Islet precursor cell (in vitro differentiated cells): Measurements from ENCODE around the gene CTU1.
A peak's percentile ranks its signal among the peaks of the same experiment; 100 is the strongest.

Experiments used
- DNase-seq: peaks from one replicate; pipeline ENCODE4 v3.0.0-alpha.2; 2018

CTU1 gene

GRCh38 chr19:51108066-51108804 is at the start of gene CTU1:
CTU1 (minus strand) TSS chr19:51108409; CDS start chr19:51104569, 3,840 bp downstream.
- DNase-seq = peak; percentile 100

GRCh38 chr19:51157265-51157664 is 49.1 kb upstream of the CTU1 start:
- no peak for DNase-seq

- DNase-seq = peak; percentile 46
These were observed 48.5 kb upstream of the CTU1 start for GRCh38 chr19:51156710-51157109.

GRCh38 chr19:51150627-51151026 is 42.4 kb upstream of the CTU1 start:
- peak; percentile 19 for DNase-seq

- DNase-seq = no peak
These were observed 40.4 kb upstream of the CTU1 start for GRCh38 chr19:51148580-51148979.

- peak; percentile 19 for DNase-seq
These were observed 39.5 kb upstream of the CTU1 start for GRCh38 chr19:51147663-51148062.

GRCh38 chr19:51146751-51147150 is 38.5 kb upstream of the CTU1 start:
- DNase-seq = peak; percentile 29

- DNase-seq = peak; percentile 43
These were observed 37.8 kb upstream of the CTU1 start for GRCh38 chr19:51145916-51146493.

- peak; percentile 38 for DNase-seq
These were observed 36.4 kb upstream of the CTU1 start for GRCh38 chr19:51144482-51145045.

- peak; percentile 31 for DNase-seq
These were observed 35.3 kb upstream of the CTU1 start for GRCh38 chr19:51143486-51143885.

- peak; percentile 11 for DNase-seq
These were observed 34.7 kb upstream of the CTU1 start for GRCh38 chr19:51142809-51143475.

- DNase-seq = peak; percentile 43
These were observed 33.9 kb upstream of the CTU1 start, which contains the start of gene SIGLEC7 for GRCh38 chr19:51142119-51142518. SIGLEC7 (plus strand) TSS chr19:51142301; CDS start chr19:51142370, 69 bp downstream.

- DNase-seq = peak; percentile 22
These were observed 33.0 kb upstream of the CTU1 start for GRCh38 chr19:51141181-51141580.

GRCh38 chr19:51140441-51140840 is 32.2 kb upstream of the CTU1 start:
- peak; percentile 43 for DNase-seq

- DNase-seq = peak; percentile 20
These were observed 31.2 kb upstream of the CTU1 start for GRCh38 chr19:51139299-51140014.

- no peak for DNase-seq
These were observed 30.4 kb upstream of the CTU1 start for GRCh38 chr19:51138549-51138979.

- DNase-seq = no peak
These were observed 29.7 kb upstream of the CTU1 start for GRCh38 chr19:51137792-51138425.

- no peak for DNase-seq
These were observed 28.8 kb upstream of the CTU1 start for GRCh38 chr19:51136851-51137551.

GRCh38 chr19:51135986-51136762 is 28.0 kb upstream of the CTU1 start:
- no peak for DNase-seq

GRCh38 chr19:51135004-51135403 is 26.8 kb upstream of the CTU1 start:
- DNase-seq = no peak
